GM18511 (cell line): ENCODE measurements around the gene ADAMTS17.

ENCODE experiments used
- ATAC-seq: cut with Tn5 transposase; IDR thresholded peaks from one replicate; pipeline ENCODE4 v1.9.1; 2021; ENCODE audit warnings: mild to moderate bottlenecking, moderate library complexity; ENCODE audit not compliant: unreplicated experiment

ADAMTS17 gene

GRCh38 chr15:100005013-100005412 is 336.8 kb downstream of the ADAMTS17 start:
- no peak for ATAC-seq

- ATAC-seq = no peak
Measured at GRCh38 chr15:100002787-100003536, 338.8 kb downstream of the ADAMTS17 start.

GRCh38 chr15:100002086-100002620 is 339.6 kb downstream of the ADAMTS17 start:
- no peak for ATAC-seq

GRCh38 chr15:100001405-100001804 is 340.4 kb downstream of the ADAMTS17 start:
- ATAC-seq = no peak

GRCh38 chr15:99999282-100000070 is 342.3 kb downstream of the ADAMTS17 start:
- ATAC-seq = no peak

- no peak for ATAC-seq
Measured at GRCh38 chr15:99998661-99999101, 343.1 kb downstream of the ADAMTS17 start.

- ATAC-seq = no peak
Measured at GRCh38 chr15:99997112-99997651, 344.6 kb downstream of the ADAMTS17 start.

GRCh38 chr15:99996660-99997059 is 345.1 kb downstream of the ADAMTS17 start:
- ATAC-seq = no peak

GRCh38 chr15:99995543-99995942 is 346.2 kb downstream of the ADAMTS17 start:
- ATAC-seq = no peak

- no peak for ATAC-seq
Measured at GRCh38 chr15:99994849-99995248, 346.9 kb downstream of the ADAMTS17 start.

GRCh38 chr15:99993681-99994131 is 348.1 kb downstream of the ADAMTS17 start:
- no peak for ATAC-seq

GRCh38 chr15:99993262-99993661 is 348.5 kb downstream of the ADAMTS17 start:
- no peak for ATAC-seq

- no peak for ATAC-seq
Measured at GRCh38 chr15:99992611-99993231, 349.1 kb downstream of the ADAMTS17 start.

- no peak for ATAC-seq
Measured at GRCh38 chr15:99989095-99989494, 352.7 kb downstream of the ADAMTS17 start.

- ATAC-seq = no peak
Measured at GRCh38 chr15:99987701-99988100, 354.1 kb downstream of the ADAMTS17 start.

- ATAC-seq = no peak
Measured at GRCh38 chr15:99987119-99987506, 354.7 kb downstream of the ADAMTS17 start.

- no peak for ATAC-seq
Measured at GRCh38 chr15:99986297-99987118, 355.3 kb downstream of the ADAMTS17 start.

GRCh38 chr15:99985878-99986277 is 355.9 kb downstream of the ADAMTS17 start:
- no peak for ATAC-seq

GRCh38 chr15:99984491-99985243 is 357.1 kb downstream of the ADAMTS17 start:
- ATAC-seq = no peak
